ENCODE measurements around the gene SLC25A3.
"Not testable (repeated sequence)": the region's sequence is repeated elsewhere in the genome, so short reads cannot be mapped to it uniquely, and the experiment has no call there.

The SLC25A3 gene

DNA sequence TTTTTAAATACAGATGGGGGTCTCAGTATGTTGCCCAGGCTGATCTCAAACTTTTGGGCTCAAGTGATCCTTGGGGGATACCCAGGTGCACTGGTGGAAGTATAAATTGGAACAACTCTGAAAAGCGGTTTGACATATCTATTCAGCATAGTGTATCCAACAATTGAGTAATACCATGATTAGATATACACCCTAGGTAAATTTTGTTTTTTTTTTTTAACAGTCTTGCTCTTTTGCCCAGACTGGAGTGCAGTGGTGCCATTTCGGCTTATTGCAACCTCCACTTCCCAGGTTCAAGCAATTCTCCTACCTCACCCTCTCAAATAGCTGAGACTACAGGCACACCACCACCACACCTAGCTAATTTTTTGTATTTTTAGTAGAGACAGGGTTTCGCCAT lies 31.6 kb upstream of the SLC25A3 start:
- no peak overlapping the region for H3K4me3 ChIP-seq
- TF ChIP-seq, protein P1, sequence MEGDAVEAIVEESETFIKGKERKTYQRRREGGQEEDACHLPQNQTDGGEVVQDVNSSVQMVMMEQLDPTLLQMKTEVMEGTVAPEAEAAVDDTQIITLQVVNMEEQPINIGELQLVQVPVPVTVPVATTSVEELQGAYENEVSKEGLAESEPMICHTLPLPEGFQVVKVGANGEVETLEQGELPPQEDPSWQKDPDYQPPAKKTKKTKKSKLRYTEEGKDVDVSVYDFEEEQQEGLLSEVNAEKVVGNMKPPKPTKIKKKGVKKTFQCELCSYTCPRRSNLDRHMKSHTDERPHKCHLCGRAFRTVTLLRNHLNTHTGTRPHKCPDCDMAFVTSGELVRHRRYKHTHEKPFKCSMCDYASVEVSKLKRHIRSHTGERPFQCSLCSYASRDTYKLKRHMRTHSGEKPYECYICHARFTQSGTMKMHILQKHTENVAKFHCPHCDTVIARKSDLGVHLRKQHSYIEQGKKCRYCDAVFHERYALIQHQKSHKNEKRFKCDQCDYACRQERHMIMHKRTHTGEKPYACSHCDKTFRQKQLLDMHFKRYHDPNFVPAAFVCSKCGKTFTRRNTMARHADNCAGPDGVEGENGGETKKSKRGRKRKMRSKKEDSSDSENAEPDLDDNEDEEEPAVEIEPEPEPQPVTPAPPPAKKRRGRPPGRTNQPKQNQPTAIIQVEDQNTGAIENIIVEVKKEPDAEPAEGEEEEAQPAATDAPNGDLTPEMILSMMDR (IDR thresholded peaks at IDR 0.05): no peak
- H3K27ac ChIP-seq: no peak overlapping the region
- DNase-seq (ENCODE audit: low spot score): no peak

DNA sequence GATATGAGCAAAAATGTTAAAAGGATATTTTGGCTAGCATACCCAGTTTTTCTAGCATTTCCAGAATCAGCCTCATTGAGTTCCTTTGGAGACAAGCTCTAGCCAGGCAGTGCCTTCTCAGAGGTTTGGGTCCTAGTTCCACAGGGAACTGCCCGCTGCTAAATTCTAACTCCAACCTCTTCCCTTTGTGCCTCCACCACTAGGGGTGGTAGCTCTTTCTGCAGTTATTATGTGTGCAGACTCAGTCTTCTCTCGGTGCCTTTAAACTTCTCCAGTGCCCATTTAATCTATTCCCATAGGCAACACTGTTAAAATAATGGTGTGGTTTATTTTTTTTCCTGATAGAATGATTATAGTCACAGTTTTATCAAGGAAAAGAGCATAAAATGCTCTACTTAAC lies 21.5 kb upstream of the SLC25A3 start:
- no peak for DNase-seq (ENCODE audit: low spot score)
- H3K27ac ChIP-seq: no peak overlapping the region
- no peak overlapping the region for H3K4me3 ChIP-seq
- TF ChIP-seq, protein P1 (IDR thresholded peaks at IDR 0.05): no peak

DNA sequence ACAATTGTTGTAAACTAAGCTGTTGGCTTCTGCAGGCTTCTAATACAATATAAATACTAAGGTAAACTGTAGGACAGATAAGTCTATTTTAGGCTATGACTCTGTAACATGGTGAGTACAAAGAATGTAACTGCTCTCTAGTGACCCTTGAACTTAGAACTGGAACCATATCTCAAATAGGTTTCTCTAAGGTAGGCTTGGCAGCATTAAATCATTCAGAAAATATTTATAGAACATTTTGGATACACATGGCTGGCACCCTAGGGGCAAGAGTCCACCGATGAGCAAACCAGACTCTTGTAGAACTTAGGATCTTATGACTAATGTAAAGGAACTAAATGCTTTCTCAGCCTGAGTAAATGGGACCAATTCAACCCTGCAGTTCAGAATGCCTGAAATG lies 19.4 kb upstream of the SLC25A3 start:
- no peak overlapping the region for H3K27ac ChIP-seq
- no peak overlapping the region for H3K4me3 ChIP-seq
- TF ChIP-seq, protein P1 (IDR thresholded peaks at IDR 0.05): no peak
- no peak for DNase-seq (ENCODE audit: low spot score)

DNA sequence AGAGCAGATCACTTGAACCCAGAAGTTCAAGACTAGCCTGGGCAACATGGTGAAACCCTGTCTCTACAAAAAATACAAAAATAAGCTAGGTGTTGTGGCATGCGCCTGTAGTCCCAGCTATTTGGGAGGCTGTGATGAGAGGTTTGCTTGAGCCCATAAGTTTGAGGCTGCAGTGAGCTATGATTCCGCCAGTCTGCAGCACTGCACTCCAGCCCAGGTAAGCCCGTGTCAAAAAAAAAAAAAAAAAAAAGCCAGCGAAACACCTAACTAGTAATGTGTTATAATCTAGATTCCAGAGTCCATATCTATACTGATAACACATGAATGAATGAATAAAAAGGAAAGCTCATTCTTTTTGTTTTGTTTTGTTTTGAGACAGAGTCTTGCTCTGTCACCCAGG lies 18.5 kb upstream of the SLC25A3 start:
- TF ChIP-seq, protein P1 (IDR thresholded peaks at IDR 0.05): no peak
- H3K4me3 ChIP-seq: no peak overlapping the region
- H3K27ac ChIP-seq: no peak overlapping the region
- DNase-seq (ENCODE audit: low spot score): no peak

DNA sequence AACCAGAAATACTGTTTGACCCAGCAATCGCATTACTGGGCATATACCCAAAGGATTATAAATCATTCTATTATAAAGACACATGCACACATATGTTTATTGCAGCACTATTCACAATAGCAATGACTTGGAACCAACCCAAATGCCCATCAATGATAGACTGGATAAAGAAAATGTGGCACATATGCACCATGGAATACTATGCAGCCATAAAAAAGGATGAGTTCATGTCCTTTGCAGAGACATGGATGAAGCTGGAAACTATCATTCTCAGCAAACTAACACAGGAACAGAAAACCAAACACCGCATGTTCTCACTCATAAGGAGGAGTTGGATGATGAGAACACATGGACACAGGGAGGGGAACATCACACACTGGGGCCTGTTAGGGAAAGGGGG lies 16.7 kb upstream of the SLC25A3 start:
- not testable (repeated sequence) for DNase-seq (ENCODE audit: low spot score); H3K27ac ChIP-seq; H3K4me3 ChIP-seq

DNA sequence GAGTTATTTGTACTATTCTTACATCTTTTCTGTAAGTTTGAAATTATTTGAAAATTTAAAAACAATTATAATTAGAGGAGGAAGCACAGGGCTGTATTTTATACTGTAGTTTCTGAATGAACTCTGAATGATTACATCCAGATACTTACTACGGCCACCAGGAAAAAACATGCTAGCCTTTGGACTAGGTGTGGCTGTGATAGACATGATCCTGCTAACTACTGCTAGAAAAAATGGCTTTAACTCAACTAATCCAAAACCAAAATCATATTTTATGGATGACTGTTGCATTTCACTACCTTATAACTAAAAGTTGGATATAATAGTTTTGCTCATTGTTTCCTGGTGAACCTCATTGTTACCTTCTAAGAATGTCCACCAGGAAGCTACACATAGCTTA lies 15.1 kb upstream of the SLC25A3 start:
- H3K4me3 ChIP-seq: no peak overlapping the region
- TF ChIP-seq, protein P1 (IDR thresholded peaks at IDR 0.05): no peak
- no peak overlapping the region for H3K27ac ChIP-seq
- DNase-seq (ENCODE audit: low spot score): no peak

DNA sequence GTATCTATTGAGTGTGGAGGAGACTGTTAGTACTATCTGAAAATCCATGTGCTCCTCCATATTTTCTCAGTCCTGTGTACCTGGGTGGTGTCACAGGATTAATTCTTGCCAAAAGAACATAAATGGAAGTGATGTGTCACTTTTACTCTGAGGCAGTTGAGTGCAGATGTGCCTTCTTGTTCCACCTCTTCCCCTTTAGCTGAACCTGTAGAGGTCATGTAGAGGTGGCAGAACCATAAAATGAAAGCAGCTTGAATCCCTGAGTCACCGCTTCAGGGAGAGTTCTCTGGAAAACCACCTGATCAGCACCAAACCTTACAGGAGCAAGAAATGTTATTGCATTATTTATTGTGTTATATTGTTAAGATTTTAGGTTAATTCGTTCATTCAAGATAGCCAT lies 14.7 kb upstream of the SLC25A3 start:
- Histone ChIP-seq H3K4me3 (no peak overlapping the region), H3K27ac (no peak overlapping the region)
- TF ChIP-seq, protein P1 (IDR thresholded peaks at IDR 0.05): no peak
- no peak for DNase-seq (ENCODE audit: low spot score)

DNA sequence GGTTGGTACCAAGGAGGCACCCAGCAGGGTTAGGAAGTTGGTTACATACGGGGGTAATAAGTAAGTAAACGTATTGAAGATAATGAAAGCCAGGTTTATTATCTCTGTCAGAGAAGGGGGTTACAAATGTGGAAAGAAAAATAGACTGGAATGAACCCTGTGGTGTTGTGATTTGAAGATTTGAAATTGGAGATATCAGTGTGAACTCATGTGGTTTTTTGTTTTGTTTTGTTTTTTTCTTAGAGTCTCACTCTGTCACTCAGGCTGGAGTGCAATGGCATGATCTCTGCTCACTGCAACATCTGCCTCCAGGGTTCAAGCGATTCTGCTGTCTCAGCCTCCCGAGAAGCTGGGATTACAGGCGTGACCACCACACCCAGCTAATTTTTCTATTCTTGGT lies 14.1 kb upstream of the SLC25A3 start:
- no peak overlapping the region for H3K27ac ChIP-seq

More for the DNA sequence above, 14.1 kb upstream of the SLC25A3 start:
- H3K4me3 ChIP-seq: no peak overlapping the region
- TF ChIP-seq, protein P1 (IDR thresholded peaks at IDR 0.05): no peak
- DNase-seq (ENCODE audit: low spot score): no peak
